Stimulated activated naive CD4-positive, alpha-beta T cell treated with Interleukin-2 at 50 U/mL for 16 hours (primary cell): ENCODE measurements around the gene PLA2G3.

Experiments
- DNase-seq: peaks from one replicate; lab custom pipeline; 2025; lab: John Stamatoyannopoulos, UW

Gene PLA2G3

DNA sequence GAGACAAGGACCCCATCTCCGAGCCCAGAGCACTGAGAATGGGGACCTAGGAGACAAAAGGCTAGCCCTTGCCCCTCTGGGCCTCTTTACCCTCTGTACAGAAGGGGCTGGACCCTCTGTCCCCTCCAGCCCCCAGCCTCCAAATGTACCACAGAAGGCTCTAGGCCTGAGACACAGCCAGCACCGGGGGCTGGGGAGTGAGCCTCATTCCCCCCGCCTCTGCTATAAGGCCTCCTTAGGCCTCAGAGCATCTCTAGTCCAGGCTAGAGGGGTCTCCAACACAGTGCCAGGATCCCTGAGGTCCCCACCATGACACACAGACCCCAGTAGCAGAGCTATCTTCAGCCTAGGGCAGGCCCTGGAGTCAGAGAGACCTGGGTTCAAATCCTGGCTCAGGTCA is 54.4 kb downstream of the PLA2G3 start:
- DNase-seq, result no peak

DNA sequence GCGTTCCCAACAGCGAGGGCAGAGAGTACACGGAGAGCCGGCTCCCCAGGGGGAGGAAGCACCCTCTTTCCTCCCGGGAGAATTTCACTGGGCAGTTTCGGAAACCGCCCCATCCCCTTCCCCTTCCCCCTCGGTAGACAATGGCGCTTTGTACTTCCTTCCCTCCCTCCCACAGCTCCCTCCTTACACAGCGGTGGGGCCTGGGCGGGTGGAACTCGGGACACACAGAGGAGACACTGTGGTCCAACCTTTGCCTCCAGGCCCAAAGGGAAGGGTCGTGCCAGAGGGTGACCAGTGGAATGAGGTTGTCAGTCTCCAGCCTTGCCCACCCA is 54.8 kb downstream of the PLA2G3 start:
- DNase-seq, result no peak

- DNase-seq, result peak; percentile 84
Observed at GRCh38 chr22:31084811-31085492, 55.4 kb downstream of the PLA2G3 start.
